Activated T-helper 2 cell treated with anti-CD3 and anti-CD28 coated beads, Interferon-gamma antibody, Interleukin-2, Interleukin-4, amounts not matched to agents 10 μg/mL and 5 μg/mL and 100 μg/mL, durations not matched to agents 14 hours and 24 hours and 36 hours (primary cell): ENCODE data around the gene EEF2K. TPM values are rescaled to one million over a fixed set of nuclear protein-coding genes. Genes with fewer than 3 reads are reported as not detected.

Experiments
- DNase-seq: peaks from one replicate; pipeline ENCODE4 v3.0.0; 2021; ENCODE audit warnings: low spot score
- H3K27ac Mint-ChIP-seq: one replicate; pipeline ENCODE4 v1.8.0; 2021; ENCODE audit warnings: mixed read lengths
- H3K27me3 Mint-ChIP-seq: one replicate; pipeline ENCODE4 v1.8.0; 2021; ENCODE audit warnings: low read depth, mixed read lengths
- H3K36me3 Mint-ChIP-seq: one replicate; pipeline ENCODE4 v1.8.0; 2021; ENCODE audit warnings: low read depth, mixed read lengths
- H3K4me1 Mint-ChIP-seq: one replicate; pipeline ENCODE4 v1.8.0; 2021; ENCODE audit warnings: low read depth, mixed read lengths
- H3K4me3 Mint-ChIP-seq: one replicate; pipeline ENCODE4 v1.8.0; 2021; ENCODE audit warnings: low read depth, mild to moderate bottlenecking, moderate library complexity, mixed read lengths
- H3K9me3 Mint-ChIP-seq: one replicate; pipeline ENCODE4 v1.8.0; 2021; ENCODE audit warnings: mixed read lengths
- intact Hi-C: fragments of 100-400 bp; cut with micrococcal nuclease; formaldehyde crosslinking; loops from one replicate; pipeline ENCODE4 v1.15.1; 2023
- total RNA-seq: library from RNA; stranded (reverse); gene quantifications from 2 replicates; pipeline ENCODE4 v1.2.3, GENCODE V29; 2022

EEF2K gene
- total RNA-seq, 1 donor from 2014 or later = 40.4 TPM

DNA sequence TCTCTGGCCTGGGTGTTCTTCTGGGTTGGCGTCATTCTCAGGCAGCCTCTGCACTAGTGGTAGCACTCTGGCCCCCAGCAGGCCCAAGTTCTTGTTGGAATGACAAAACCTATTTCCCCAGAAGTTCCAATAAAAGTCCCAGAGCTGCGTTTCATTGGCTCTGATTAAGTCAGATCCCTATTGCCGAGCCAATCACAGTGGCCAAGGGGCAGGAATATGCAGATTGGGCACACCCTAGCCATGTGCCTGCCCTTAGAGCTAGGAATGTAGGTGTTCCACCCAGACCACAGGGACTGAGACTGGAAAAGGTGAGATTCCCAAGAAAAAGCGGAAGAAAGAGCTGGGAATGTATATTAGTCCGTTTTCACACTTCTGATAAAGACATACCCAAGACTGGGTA, 46.2 kb downstream of the EEF2K start:
- no peak overlapping the region for H3K4me3 Mint-ChIP-seq
- H3K27me3 Mint-ChIP-seq = no peaks in the 10 kb centered on the region
- peaks cover 5% of the 10 kb centered on the region for H3K9me3 Mint-ChIP-seq
- peaks cover 74% of the 10 kb centered on the region for H3K36me3 Mint-ChIP-seq
- no peak for DNase-seq
- no peak overlapping the region for H3K27ac Mint-ChIP-seq
- intact Hi-C loops = no loop called here
- peaks cover 3% of the 10 kb centered on the region for H3K4me1 Mint-ChIP-seq

GRCh38 chr16:22253272-22253671, 47.2 kb downstream of the EEF2K start:
- H3K9me3 Mint-ChIP-seq = peaks cover 5% of the 10 kb centered on the region
- DNase-seq = no peak
- no peak overlapping the region for H3K27ac Mint-ChIP-seq
- intact Hi-C loops = no loop called here
- peaks cover 3% of the 10 kb centered on the region for H3K4me1 Mint-ChIP-seq
- H3K36me3 Mint-ChIP-seq = peaks cover 76% of the 10 kb centered on the region
- no peak overlapping the region for H3K4me3 Mint-ChIP-seq
- H3K27me3 Mint-ChIP-seq = no peaks in the 10 kb centered on the region

DNA sequence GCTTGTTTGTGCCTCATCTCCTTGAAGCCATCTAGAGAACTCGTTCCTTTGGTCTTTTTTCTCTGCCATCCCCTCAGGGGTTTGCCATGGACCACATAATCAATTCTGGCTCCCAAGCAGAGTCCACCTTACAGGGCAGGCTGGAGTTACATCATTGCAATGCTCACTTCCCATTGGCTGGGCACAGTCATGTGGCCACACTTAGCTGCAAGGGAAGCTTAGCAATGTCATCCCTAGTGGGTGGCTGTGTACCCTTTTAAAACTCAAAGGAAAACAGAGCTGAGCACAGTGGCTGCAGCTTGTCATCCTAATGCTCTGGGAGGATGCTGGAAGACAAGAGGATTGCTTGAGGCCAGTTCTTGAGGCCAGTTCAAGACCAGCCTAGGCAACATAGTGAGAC, 49.3 kb downstream of the EEF2K start:
- peaks cover 81% of the 10 kb centered on the region for H3K36me3 Mint-ChIP-seq
- peaks cover 5% of the 10 kb centered on the region for H3K9me3 Mint-ChIP-seq
- DNase-seq = no peak
- H3K4me3 Mint-ChIP-seq = no peak overlapping the region
- H3K27ac Mint-ChIP-seq = no peak overlapping the region
- H3K27me3 Mint-ChIP-seq = no peaks in the 10 kb centered on the region
- intact Hi-C loops = no loop called here
- H3K4me1 Mint-ChIP-seq = peaks cover 3% of the 10 kb centered on the region

DNA sequence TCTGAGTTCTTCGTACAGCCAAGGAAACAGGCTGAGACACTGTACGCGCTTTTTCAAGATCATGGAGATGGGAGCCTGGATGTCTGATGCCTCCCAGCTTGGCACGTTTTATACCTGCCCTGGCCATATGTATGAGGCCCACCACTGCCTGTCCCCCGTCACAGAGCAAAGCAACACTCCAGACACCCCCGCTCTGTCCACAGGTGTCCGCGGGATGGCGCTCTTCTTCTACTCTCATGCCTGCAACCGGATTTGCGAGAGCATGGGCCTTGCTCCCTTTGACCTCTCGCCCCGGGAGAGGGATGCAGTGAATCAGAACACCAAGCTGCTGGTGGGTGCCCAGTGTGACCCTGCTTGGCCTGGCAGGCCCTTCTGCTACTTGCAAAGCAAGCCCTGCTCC, 51.4 kb downstream of the EEF2K start:
- Mint-ChIP-seq H3K27me3 (no peaks in the 10 kb centered on the region), H3K4me3 (no peak overlapping the region), H3K9me3 (peaks cover 5% of the 10 kb centered on the region), H3K27ac (no peak overlapping the region), H3K4me1 (peaks cover 8% of the 10 kb centered on the region), H3K36me3 (peaks cover 81% of the 10 kb centered on the region)
- intact Hi-C loops = no loop called here
- DNase-seq = no peak

GRCh38 chr16:22260490-22260889, 54.4 kb downstream of the EEF2K start:
- DNase-seq = no peak
- Mint-ChIP-seq H3K4me1 (peaks cover 20% of the 10 kb centered on the region), H3K9me3 (no peaks in the 10 kb centered on the region), H3K36me3 (peaks cover 72% of the 10 kb centered on the region), H3K27ac (no peak overlapping the region), H3K27me3 (no peaks in the 10 kb centered on the region), H3K4me3 (no peak overlapping the region)
- intact Hi-C loops = no loop called here

DNA sequence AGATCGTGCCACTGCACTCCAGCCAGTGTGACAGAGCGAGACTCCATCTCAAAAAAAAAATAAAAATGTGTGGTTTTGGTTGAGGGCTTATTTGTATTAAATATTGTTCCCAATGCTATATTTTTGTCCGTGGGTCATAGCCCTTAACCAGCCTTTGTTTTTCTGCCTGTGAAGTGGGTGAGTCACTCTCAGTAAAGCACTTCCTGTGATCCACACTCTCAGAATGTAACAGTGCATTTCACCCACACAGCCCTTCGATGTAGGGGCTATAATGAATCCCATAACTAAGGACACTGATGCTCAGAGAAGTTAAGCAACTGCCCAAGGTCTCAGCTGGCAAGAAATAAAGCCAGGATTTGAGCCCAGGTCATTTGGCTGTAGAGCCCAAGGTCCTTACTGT, 56.4 kb downstream of the EEF2K start:
- no peak for DNase-seq
- H3K27ac Mint-ChIP-seq = peak overlapping the region; percentile 73
- no peaks in the 10 kb centered on the region for H3K27me3 Mint-ChIP-seq
- no peak overlapping the region for H3K4me3 Mint-ChIP-seq
- intact Hi-C loops = no loop called here
- H3K4me1 Mint-ChIP-seq = peaks cover 20% of the 10 kb centered on the region
- H3K36me3 Mint-ChIP-seq = peaks cover 79% of the 10 kb centered on the region
- no peaks in the 10 kb centered on the region for H3K9me3 Mint-ChIP-seq

GRCh38 chr16:22264786-22265185, 58.7 kb downstream of the EEF2K start:
- Mint-ChIP-seq H3K36me3 (peaks cover 69% of the 10 kb centered on the region), H3K4me3 (no peak overlapping the region), H3K4me1 (peaks cover 20% of the 10 kb centered on the region), H3K9me3 (no peaks in the 10 kb centered on the region), H3K27me3 (no peaks in the 10 kb centered on the region), H3K27ac (no peak overlapping the region)
- no peak for DNase-seq
- intact Hi-C loops = no loop called here

DNA sequence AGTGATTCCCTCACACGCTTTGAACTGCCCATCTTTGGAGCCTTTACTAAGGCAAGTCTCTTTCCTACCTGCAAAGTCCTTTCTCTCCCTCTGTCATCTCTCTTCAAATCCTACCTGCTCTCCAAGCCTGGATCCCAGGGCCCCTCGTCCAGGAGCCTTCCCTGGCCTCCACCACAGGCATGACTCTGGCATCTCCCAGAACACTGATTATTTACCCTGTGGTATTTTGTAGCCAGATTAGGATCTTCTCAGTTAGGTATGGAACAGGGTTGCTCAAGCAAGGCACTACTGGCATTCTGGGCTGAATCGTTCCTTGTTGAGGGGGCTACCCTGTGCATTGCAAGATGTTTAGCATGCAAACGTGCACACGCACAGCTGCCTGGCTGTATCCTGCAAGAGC, 59.3 kb downstream of the EEF2K start:
- no peaks in the 10 kb centered on the region for H3K27me3 Mint-ChIP-seq

GRCh38 chr16:22266546-22266945, 60.5 kb downstream of the EEF2K start:
- no peaks in the 10 kb centered on the region for H3K27me3 Mint-ChIP-seq
- intact Hi-C loops = no loop called here

More for the DNA sequence above, 59.3 kb downstream of the EEF2K start:
- Mint-ChIP-seq H3K4me3 (no peak overlapping the region), H3K27ac (peak overlapping the region; percentile 50), H3K36me3 (peaks cover 67% of the 10 kb centered on the region), H3K9me3 (no peaks in the 10 kb centered on the region), H3K4me1 (peaks cover 20% of the 10 kb centered on the region)
- DNase-seq = no peak
- intact Hi-C loops = no loop called here

DNA sequence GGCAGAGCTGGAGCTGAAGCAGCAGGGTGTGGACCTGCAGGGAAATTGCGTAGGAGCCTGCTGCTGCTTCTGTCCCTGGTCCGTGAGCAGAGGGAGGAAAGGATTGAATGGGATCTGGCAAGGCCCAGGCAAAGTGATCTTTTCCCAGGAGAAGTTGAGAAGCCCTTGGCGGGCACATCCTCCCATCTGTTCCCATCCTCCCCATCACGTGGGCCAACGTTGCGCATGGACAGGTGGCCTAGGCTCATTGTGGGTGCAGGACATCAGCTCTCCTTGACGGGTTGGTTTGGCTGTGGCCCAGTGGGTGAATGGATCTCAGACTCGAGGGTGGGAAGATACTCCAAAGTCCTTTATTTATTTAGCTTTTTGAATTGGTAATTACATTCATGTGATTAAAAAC, 61.7 kb downstream of the EEF2K start:
- no peak for DNase-seq
- H3K9me3 Mint-ChIP-seq = no peaks in the 10 kb centered on the region
- H3K4me1 Mint-ChIP-seq = peaks cover 14% of the 10 kb centered on the region
- intact Hi-C loops = no loop called here
- no peak overlapping the region for H3K27ac Mint-ChIP-seq
- H3K36me3 Mint-ChIP-seq = peaks cover 68% of the 10 kb centered on the region
- no peaks in the 10 kb centered on the region for H3K27me3 Mint-ChIP-seq
- no peak overlapping the region for H3K4me3 Mint-ChIP-seq

More at GRCh38 chr16:22266546-22266945, 60.5 kb downstream of the EEF2K start:
- Mint-ChIP-seq H3K36me3 (peaks cover 64% of the 10 kb centered on the region), H3K27ac (no peak overlapping the region), H3K4me3 (no peak overlapping the region), H3K4me1 (peaks cover 22% of the 10 kb centered on the region), H3K9me3 (no peaks in the 10 kb centered on the region)
- DNase-seq = no peak

DNA sequence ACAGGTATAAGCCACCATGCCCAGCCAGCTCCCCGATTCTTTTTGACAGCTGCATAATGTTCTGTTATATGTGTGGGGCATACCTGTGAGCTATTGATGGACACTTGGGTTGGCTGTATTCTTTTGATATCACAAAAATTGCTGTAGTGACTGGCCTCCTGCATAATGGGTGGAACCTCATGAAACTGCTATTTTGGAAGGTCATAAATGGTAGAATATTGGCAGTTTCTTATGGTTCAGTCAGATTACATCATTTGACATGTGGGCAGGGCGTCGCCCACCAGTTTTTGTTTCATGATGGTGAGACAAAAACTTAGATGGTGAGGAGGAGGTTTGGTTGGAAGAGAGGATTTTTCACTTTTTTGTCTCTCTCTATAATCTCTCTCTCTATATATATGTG, 64.4 kb downstream of the EEF2K start:
- H3K4me3 Mint-ChIP-seq = no peak overlapping the region
- H3K9me3 Mint-ChIP-seq = no peaks in the 10 kb centered on the region
- H3K36me3 Mint-ChIP-seq = peaks cover 61% of the 10 kb centered on the region
- H3K4me1 Mint-ChIP-seq = peaks cover 4% of the 10 kb centered on the region
- no peak overlapping the region for H3K27ac Mint-ChIP-seq
- DNase-seq = no peak
- H3K27me3 Mint-ChIP-seq = no peaks in the 10 kb centered on the region
- intact Hi-C loops = no loop called here

DNA sequence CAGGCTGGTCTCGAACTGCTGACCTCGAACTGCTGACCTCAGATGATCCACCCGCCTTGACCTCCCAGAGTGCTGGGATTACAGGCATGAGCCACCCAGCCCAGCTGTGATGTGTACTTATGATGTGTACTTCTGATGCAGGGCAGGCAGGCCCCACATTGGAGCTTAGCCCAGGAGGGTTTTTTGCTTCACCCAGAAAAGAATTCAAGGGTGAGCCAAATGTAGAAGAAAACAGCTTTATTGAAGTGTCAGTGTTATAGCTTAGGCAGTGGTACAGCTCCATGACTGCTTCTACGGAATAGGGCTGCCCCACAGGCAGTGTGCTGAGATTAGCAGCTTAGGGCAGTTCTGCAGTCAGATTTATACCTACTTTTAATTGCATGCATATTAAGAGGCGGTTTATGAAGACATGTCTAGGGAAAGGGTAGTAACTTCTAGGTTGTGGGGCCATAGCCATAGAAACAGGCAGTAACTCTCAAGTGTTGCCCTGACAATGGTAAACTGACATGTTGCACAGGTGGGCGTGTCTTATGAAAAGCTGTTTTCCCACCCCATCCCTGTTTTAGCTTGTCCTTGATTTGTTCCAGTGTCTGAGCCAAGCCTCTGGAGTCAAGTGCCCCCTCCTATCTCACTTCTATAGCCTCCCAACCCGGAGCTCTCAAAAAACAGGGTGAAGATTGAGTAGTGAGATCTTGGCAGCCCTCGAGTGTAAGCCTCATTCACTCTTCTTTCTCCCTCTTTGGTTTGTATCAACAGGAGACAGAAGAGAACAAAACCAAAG, 67.0 kb downstream of the EEF2K start:
- Mint-ChIP-seq H3K4me1 (peaks cover 4% of the 10 kb centered on the region), H3K36me3 (peaks cover 49% of the 10 kb centered on the region), H3K4me3 (no peak overlapping the region), H3K27me3 (no peaks in the 10 kb centered on the region), H3K27ac (no peak overlapping the region), H3K9me3 (no peaks in the 10 kb centered on the region)
- DNase-seq = no peak
- intact Hi-C loops = no loop called here

DNA sequence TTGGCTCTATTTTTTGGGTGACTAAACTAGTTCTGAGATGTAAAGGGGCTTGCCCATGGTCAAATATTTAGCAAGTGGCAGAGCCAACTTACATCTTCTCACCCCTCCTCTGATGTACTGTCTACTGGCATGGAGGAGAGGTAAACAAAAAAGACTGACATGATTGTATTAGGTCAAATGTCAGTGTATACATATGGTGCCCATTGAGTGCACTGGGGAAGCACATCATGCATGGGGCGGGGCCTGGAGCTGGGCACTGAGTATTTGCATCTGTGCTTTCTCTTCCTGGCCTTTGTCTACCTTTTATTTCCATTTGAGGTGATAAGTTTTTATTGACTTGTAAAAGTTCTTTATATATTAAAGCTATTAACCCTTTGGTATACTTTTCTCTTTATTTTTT, 68.8 kb downstream of the EEF2K start:
- no peak overlapping the region for H3K27ac Mint-ChIP-seq
- no peaks in the 10 kb centered on the region for H3K27me3 Mint-ChIP-seq
- H3K4me1 Mint-ChIP-seq = peaks cover 4% of the 10 kb centered on the region
- H3K9me3 Mint-ChIP-seq = no peaks in the 10 kb centered on the region
- intact Hi-C loops = no loop called here
- H3K36me3 Mint-ChIP-seq = peaks cover 49% of the 10 kb centered on the region
- no peak for DNase-seq
- H3K4me3 Mint-ChIP-seq = no peak overlapping the region
